Measurements from ENCODE around the gene PKD2.

PKD2 gene

GRCh38 chr4:88064410-88064809 lies 57.0 kb downstream of the PKD2 start:
- Histone ChIP-seq H3K9ac (ENCODE audit: low read length in 2 of 2) (no peak overlapping the region), H3K36me3 (ENCODE audit: control insufficient read depth in 2 of 2, insufficient read depth in 2 of 2, low read length in 2 of 2) (peaks cover 36 to 52% of the 10 kb centered on the region in 2 donors), H3K27me3 (ENCODE audit: control insufficient read depth in 1 of 2, insufficient read depth in 2 of 2, low read length in 2 of 2) (no peaks in the 10 kb centered on the region), H3K4me3 (ENCODE audit: low read length in 2 of 2) (no peak overlapping the region), H3K9me3 (ENCODE audit: control insufficient read depth in 2 of 2, low read length in 2 of 2) (no peaks in the 10 kb centered on the region), H3K27ac (ENCODE audit: low read length) (no peak overlapping the region), H3K4me1 (ENCODE audit: control insufficient read depth, insufficient read depth, low read length) (no peaks in the 10 kb centered on the region)

- Histone ChIP-seq H3K36me3 (ENCODE audit: control insufficient read depth in 2 of 2, insufficient read depth in 2 of 2, low read length in 2 of 2) (peaks cover 48 to 67% of the 10 kb centered on the region in 2 donors), H3K4me1 (ENCODE audit: control insufficient read depth, insufficient read depth, low read length) (no peaks in the 10 kb centered on the region), H3K4me3 (ENCODE audit: low read length in 2 of 2) (no peak overlapping the region), H3K27me3 (ENCODE audit: control insufficient read depth in 1 of 2, insufficient read depth in 2 of 2, low read length in 2 of 2) (no peaks in the 10 kb centered on the region), H3K9ac (ENCODE audit: low read length in 2 of 2) (no peak overlapping the region), H3K27ac (ENCODE audit: low read length) (no peak overlapping the region), H3K9me3 (ENCODE audit: control insufficient read depth in 2 of 2, low read length in 2 of 2) (no peaks in the 10 kb centered on the region)
Observed at GRCh38 chr4:88070031-88070430, 62.6 kb downstream of the PKD2 start.

GRCh38 chr4:88075336-88075735 lies 67.9 kb downstream of the PKD2 start:
- no peaks in the 10 kb centered on the region for H3K4me1 ChIP-seq (ENCODE audit: control insufficient read depth, insufficient read depth, low read length)
- H3K4me3 ChIP-seq (ENCODE audit: low read length in 2 of 2), result no peak overlapping the region
- H3K27me3 ChIP-seq (ENCODE audit: control insufficient read depth in 1 of 2, insufficient read depth in 2 of 2, low read length in 2 of 2), result no peaks in the 10 kb centered on the region
- no peaks in the 10 kb centered on the region for H3K9me3 ChIP-seq (ENCODE audit: control insufficient read depth in 2 of 2, low read length in 2 of 2)
- no peak overlapping the region for H3K27ac ChIP-seq (ENCODE audit: low read length)
- H3K9ac ChIP-seq (ENCODE audit: low read length in 2 of 2), result no peak overlapping the region
- peaks cover 45 to 46% of the 10 kb centered on the region in 2 donors for H3K36me3 ChIP-seq (ENCODE audit: control insufficient read depth in 2 of 2, insufficient read depth in 2 of 2, low read length in 2 of 2)

DNA sequence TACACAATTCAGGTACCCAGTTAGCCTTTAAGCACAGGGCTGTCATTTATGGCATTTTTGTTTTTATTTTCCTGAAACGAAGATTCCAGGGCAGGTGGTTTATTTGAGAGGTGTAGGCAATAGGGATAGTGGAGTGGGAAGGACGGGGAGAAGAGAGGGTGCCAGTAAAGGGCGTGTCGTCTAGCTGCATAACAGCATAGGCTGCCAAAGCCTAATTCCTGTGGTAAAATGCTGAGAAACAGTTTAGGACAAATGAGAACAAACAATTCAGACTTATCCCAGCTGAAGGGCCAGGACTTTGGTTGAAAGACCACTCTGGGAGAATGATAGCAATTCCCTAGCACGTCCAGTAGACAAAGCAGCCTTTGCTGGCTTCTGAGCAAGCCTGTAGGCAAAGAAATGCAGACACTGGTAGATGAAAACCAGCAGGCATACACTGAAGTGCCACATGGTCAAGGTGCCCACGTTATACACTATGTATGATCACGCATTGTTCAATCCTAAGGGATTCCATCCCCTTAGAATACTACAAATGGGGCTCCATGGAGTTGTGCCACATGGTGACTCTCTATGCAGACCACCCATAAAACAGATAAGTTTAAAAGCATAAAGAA lies 70.6 kb downstream of the PKD2 start:
- Histone ChIP-seq H3K4me1 (ENCODE audit: control insufficient read depth, insufficient read depth, low read length) (no peaks in the 10 kb centered on the region), H3K9ac (ENCODE audit: low read length in 2 of 2) (no peak overlapping the region), H3K9me3 (ENCODE audit: control insufficient read depth in 2 of 2, low read length in 2 of 2) (no peaks in the 10 kb centered on the region), H3K27ac (ENCODE audit: low read length) (no peak overlapping the region), H3K36me3 (ENCODE audit: control insufficient read depth in 2 of 2, insufficient read depth in 2 of 2, low read length in 2 of 2) (peaks cover 25 to 28% of the 10 kb centered on the region in 2 donors), H3K4me3 (ENCODE audit: low read length in 2 of 2) (no peak overlapping the region), H3K27me3 (ENCODE audit: control insufficient read depth in 1 of 2, insufficient read depth in 2 of 2, low read length in 2 of 2) (no peaks in the 10 kb centered on the region)

DNA sequence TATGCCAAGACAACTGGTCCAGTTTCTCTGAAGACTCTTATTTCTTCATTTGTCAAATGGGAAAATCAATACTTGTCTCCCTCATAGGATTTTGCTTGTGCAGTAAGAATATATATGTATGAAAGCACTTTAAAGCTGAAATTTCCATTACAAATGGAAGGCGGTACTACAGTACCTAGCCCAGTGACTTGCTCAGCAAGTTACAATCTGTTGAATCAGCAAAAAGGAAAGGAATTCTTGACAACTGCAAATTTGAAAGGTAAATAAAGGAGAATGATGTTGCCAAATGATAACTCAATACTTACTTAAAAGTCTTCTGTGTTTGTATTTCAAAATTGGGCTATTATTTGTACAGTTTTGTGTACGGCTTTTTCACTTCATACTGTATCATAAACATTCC lies 71.1 kb downstream of the PKD2 start:
- H3K27ac ChIP-seq (ENCODE audit: low read length), result no peak overlapping the region
- H3K27me3 ChIP-seq (ENCODE audit: control insufficient read depth in 1 of 2, insufficient read depth in 2 of 2, low read length in 2 of 2), result no peaks in the 10 kb centered on the region
- no peaks in the 10 kb centered on the region for H3K9me3 ChIP-seq (ENCODE audit: control insufficient read depth in 2 of 2, low read length in 2 of 2)
- peaks cover 25 to 28% of the 10 kb centered on the region in 2 donors for H3K36me3 ChIP-seq (ENCODE audit: control insufficient read depth in 2 of 2, insufficient read depth in 2 of 2, low read length in 2 of 2)
- H3K4me3 ChIP-seq (ENCODE audit: low read length in 2 of 2), result no peak overlapping the region
- H3K4me1 ChIP-seq (ENCODE audit: control insufficient read depth, insufficient read depth, low read length), result no peaks in the 10 kb centered on the region
- H3K9ac ChIP-seq (ENCODE audit: low read length in 2 of 2), result no peak overlapping the region

- Histone ChIP-seq H3K9ac (ENCODE audit: low read length in 2 of 2) (no peak overlapping the region), H3K36me3 (ENCODE audit: control insufficient read depth in 2 of 2, insufficient read depth in 2 of 2, low read length in 2 of 2) (peaks cover 12 to 13% of the 10 kb centered on the region in 2 donors), H3K27ac (ENCODE audit: low read length) (no peak overlapping the region), H3K9me3 (ENCODE audit: control insufficient read depth in 2 of 2, low read length in 2 of 2) (no peaks in the 10 kb centered on the region), H3K4me3 (ENCODE audit: low read length in 2 of 2) (no peak overlapping the region), H3K4me1 (ENCODE audit: control insufficient read depth, insufficient read depth, low read length) (no peaks in the 10 kb centered on the region), H3K27me3 (ENCODE audit: control insufficient read depth in 1 of 2, insufficient read depth in 2 of 2, low read length in 2 of 2) (no peaks in the 10 kb centered on the region)
Observed at GRCh38 chr4:88080626-88081025, 73.2 kb downstream of the PKD2 start.

- Histone ChIP-seq H3K9ac (ENCODE audit: low read length in 2 of 2) (no peak overlapping the region), H3K36me3 (ENCODE audit: control insufficient read depth in 2 of 2, insufficient read depth in 2 of 2, low read length in 2 of 2) (no peaks in the 10 kb centered on the region), H3K27ac (ENCODE audit: low read length) (no peak overlapping the region), H3K4me3 (ENCODE audit: low read length in 2 of 2) (no peak overlapping the region), H3K9me3 (ENCODE audit: control insufficient read depth in 2 of 2, low read length in 2 of 2) (no peaks in the 10 kb centered on the region), H3K4me1 (ENCODE audit: control insufficient read depth, insufficient read depth, low read length) (no peaks in the 10 kb centered on the region), H3K27me3 (ENCODE audit: control insufficient read depth in 1 of 2, insufficient read depth in 2 of 2, low read length in 2 of 2) (no peaks in the 10 kb centered on the region)
Observed at GRCh38 chr4:88087004-88087403, 79.6 kb downstream of the PKD2 start.

DNA sequence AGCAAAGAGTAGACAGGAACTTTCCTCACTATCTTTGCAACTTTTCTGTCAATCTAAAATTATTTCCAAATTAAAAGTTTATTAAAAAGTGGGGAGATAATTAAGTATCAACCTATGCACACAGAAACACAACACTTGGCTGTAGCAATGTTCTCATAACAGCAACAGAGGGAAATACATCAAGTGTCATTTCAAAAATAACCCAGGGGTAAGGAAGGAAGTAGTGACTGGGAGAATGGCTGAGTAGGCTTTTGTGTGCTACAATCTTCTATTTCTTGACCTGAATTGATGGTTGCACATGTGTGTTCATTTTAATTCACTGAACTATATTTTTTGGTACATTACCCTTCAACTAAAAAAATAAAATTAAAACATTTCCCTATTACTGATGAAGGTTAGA lies 83.5 kb downstream of the PKD2 start:
- Histone ChIP-seq H3K4me3 (ENCODE audit: low read length in 2 of 2) (no peak overlapping the region), H3K27me3 (ENCODE audit: control insufficient read depth in 1 of 2, insufficient read depth in 2 of 2, low read length in 2 of 2) (no peaks in the 10 kb centered on the region), H3K9me3 (ENCODE audit: control insufficient read depth in 2 of 2, low read length in 2 of 2) (no peaks in the 10 kb centered on the region), H3K27ac (ENCODE audit: low read length) (no peak overlapping the region), H3K9ac (ENCODE audit: low read length in 2 of 2) (no peak overlapping the region), H3K4me1 (ENCODE audit: control insufficient read depth, insufficient read depth, low read length) (no peaks in the 10 kb centered on the region), H3K36me3 (ENCODE audit: control insufficient read depth in 2 of 2, insufficient read depth in 2 of 2, low read length in 2 of 2) (no peaks in the 10 kb centered on the region)

GRCh38 chr4:88091378-88091777 lies 83.9 kb downstream of the PKD2 start:
- H3K4me1 ChIP-seq (ENCODE audit: control insufficient read depth, insufficient read depth, low read length), result no peaks in the 10 kb centered on the region
- H3K9me3 ChIP-seq (ENCODE audit: control insufficient read depth in 2 of 2, low read length in 2 of 2), result no peaks in the 10 kb centered on the region
- H3K36me3 ChIP-seq (ENCODE audit: control insufficient read depth in 2 of 2, insufficient read depth in 2 of 2, low read length in 2 of 2), result no peaks in the 10 kb centered on the region
- H3K27ac ChIP-seq (ENCODE audit: low read length), result no peak overlapping the region
- no peak overlapping the region for H3K9ac ChIP-seq (ENCODE audit: low read length in 2 of 2)
- no peak overlapping the region for H3K4me3 ChIP-seq (ENCODE audit: low read length in 2 of 2)
- no peaks in the 10 kb centered on the region for H3K27me3 ChIP-seq (ENCODE audit: control insufficient read depth in 1 of 2, insufficient read depth in 2 of 2, low read length in 2 of 2)

- H3K9ac ChIP-seq (ENCODE audit: low read length in 2 of 2), result no peak overlapping the region
Observed at GRCh38 chr4:88093874-88094273, 86.4 kb downstream of the PKD2 start.

DNA sequence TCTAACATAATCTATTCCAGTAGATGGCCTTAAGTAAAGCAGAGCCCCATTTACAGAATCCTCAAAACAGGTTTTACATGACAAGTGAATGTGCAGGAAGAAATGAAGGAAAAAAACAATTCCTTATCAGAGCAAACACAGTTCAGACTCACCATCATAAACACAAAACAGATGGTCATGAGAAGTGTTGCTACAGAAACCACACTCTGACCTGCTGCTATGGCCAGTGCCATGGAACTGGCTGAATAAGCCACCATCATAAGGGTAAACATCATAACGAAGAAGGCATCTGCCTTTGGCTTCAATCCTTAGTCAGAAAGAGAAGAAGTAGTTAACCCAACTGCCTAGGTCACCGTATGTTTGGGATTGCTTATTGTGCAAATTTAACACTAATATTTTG lies 89.9 kb downstream of the PKD2 start:
- H3K4me3 ChIP-seq (ENCODE audit: low read length in 2 of 2), result no peak overlapping the region
- H3K4me1 ChIP-seq (ENCODE audit: control insufficient read depth, insufficient read depth, low read length), result no peaks in the 10 kb centered on the region
- no peak overlapping the region for H3K9ac ChIP-seq (ENCODE audit: low read length in 2 of 2)
- H3K27me3 ChIP-seq (ENCODE audit: control insufficient read depth in 1 of 2, insufficient read depth in 2 of 2, low read length in 2 of 2), result no peaks in the 10 kb centered on the region
- no peak overlapping the region for H3K27ac ChIP-seq (ENCODE audit: low read length)
- no peaks in the 10 kb centered on the region for H3K36me3 ChIP-seq (ENCODE audit: control insufficient read depth in 2 of 2, insufficient read depth in 2 of 2, low read length in 2 of 2)
- H3K9me3 ChIP-seq (ENCODE audit: control insufficient read depth in 2 of 2, low read length in 2 of 2), result peaks cover 0 to 4% of the 10 kb centered on the region in 2 donors

More at GRCh38 chr4:88093874-88094273, 86.4 kb downstream of the PKD2 start:
- Histone ChIP-seq H3K9me3 (ENCODE audit: control insufficient read depth in 2 of 2, low read length in 2 of 2) (peaks cover 0 to 4% of the 10 kb centered on the region in 2 donors), H3K36me3 (ENCODE audit: control insufficient read depth in 2 of 2, insufficient read depth in 2 of 2, low read length in 2 of 2) (no peaks in the 10 kb centered on the region), H3K27me3 (ENCODE audit: control insufficient read depth in 1 of 2, insufficient read depth in 2 of 2, low read length in 2 of 2) (no peaks in the 10 kb centered on the region), H3K4me3 (ENCODE audit: low read length in 2 of 2) (no peak overlapping the region), H3K27ac (ENCODE audit: low read length) (no peak overlapping the region), H3K4me1 (ENCODE audit: control insufficient read depth, insufficient read depth, low read length) (no peaks in the 10 kb centered on the region)
